HG03025 (cell line): Measurements from ENCODE around the gene NANOS2.
A peak's percentile ranks its signal among the peaks of the same experiment; 100 is the strongest.
"Not testable (repeated sequence)": the region's sequence is repeated elsewhere in the genome, so short reads cannot be mapped to it uniquely, and the experiment has no call there.

ENCODE experiments used
- ATAC-seq: cut with Tn5 transposase; IDR thresholded peaks from one replicate; pipeline ENCODE4 v1.9.1; 2021; ENCODE audit warnings: mild to moderate bottlenecking, moderate library complexity; ENCODE audit not compliant: unreplicated experiment, low FRiP score

Gene NANOS2

DNA sequence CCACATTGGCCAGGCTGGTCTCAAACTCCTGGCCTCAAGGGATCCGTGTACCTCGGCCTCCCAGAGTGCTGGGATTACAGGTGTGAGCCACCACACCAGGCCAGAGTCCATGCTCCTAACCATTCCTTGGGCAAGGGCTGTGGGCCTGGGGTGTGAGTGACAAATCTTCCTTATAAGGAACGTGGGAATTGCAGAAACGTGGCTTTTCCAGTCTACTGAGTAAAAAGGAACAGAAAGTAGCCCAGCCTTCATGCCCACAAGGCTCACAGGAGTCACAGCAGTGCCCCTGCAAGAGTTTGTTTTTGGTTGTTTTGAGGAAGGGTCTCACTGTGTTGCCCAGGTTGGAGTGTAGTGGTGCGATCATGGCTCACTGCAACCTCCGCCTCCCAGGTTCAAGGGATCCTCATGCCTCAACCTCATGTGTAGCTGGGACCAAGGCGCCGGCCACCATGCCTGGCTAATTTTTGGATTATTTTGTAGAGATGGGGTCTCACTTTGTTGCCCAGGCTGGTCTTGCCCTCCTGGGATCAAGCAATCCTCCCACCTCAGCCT, 17.2 kb downstream of the NANOS2 start:
- ATAC-seq: no peak

DNA sequence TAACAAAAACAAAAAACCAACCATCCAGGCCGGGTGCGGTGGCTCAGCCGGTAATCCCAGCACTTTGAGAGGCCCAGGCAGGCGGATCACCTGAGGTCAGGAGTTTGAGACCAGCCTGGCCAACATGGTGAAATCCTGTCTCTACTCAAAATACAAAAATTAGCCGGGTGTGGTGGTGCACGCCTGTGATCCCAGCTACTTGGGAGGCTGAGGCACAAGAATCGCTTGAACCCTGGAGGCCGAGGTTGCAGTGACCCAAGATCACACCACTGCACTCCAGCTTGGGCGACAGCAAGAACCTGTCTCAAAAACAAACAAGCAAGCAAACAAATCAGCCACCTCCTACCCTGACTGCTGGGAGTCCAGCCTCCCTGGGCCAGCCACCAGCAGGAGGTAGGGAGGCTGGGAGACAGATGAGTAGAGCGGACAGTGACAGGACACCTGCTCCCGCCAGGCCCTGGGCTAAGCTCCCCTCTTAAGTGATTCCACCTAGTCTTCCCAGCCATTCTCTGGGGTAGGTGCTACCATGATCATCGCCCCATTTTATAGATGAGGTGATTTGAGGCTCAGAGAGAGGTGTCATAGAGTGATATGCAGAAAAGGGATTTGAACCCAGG, 18.5 kb downstream of the NANOS2 start:
- ATAC-seq: not testable (repeated sequence)

GRCh38 chr19:45895519-45895972, 19.0 kb downstream of the NANOS2 start:
- no peak for ATAC-seq

GRCh38 chr19:45890877-45891276, 23.7 kb downstream of the NANOS2 start:
- ATAC-seq: no peak

DNA sequence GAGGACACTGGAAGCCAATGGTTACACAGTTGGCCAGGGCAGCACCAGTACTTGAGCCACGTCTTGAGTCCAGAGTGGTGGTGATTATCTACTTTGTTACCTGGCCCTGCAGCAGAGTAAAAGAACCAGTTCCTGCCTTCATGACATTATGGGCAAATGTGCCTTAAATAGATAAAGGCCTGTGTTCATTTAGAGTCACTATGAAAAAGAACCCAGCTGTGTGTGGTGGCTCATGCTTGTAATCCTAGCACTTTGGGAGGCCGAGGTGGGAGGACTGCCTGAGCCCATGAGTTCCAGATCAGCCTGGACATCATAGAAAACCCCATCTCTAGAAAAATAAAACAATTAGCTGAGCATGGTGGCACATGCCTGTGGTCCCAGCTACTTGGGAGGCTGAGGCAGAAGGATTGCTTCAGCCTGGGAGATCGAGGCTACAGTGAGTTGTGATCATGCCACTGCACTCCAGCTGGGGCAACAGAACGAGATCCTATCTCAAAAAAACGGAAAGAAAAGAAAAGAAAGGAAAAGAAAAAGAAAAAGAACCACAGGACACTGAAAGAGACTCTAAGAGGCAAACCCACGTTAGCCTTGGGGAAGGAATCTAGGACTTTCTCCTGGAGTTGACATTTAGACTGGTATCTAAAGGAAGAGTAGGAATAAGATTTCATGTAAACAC, 25.2 kb downstream of the NANOS2 start:
- no peak for ATAC-seq

GRCh38 chr19:45887200-45887710, 27.3 kb downstream of the NANOS2 start:
- ATAC-seq: no peak

- ATAC-seq: peak; percentile 44
Observed at GRCh38 chr19:45886427-45887199, 28.0 kb downstream of the NANOS2 start.

DNA sequence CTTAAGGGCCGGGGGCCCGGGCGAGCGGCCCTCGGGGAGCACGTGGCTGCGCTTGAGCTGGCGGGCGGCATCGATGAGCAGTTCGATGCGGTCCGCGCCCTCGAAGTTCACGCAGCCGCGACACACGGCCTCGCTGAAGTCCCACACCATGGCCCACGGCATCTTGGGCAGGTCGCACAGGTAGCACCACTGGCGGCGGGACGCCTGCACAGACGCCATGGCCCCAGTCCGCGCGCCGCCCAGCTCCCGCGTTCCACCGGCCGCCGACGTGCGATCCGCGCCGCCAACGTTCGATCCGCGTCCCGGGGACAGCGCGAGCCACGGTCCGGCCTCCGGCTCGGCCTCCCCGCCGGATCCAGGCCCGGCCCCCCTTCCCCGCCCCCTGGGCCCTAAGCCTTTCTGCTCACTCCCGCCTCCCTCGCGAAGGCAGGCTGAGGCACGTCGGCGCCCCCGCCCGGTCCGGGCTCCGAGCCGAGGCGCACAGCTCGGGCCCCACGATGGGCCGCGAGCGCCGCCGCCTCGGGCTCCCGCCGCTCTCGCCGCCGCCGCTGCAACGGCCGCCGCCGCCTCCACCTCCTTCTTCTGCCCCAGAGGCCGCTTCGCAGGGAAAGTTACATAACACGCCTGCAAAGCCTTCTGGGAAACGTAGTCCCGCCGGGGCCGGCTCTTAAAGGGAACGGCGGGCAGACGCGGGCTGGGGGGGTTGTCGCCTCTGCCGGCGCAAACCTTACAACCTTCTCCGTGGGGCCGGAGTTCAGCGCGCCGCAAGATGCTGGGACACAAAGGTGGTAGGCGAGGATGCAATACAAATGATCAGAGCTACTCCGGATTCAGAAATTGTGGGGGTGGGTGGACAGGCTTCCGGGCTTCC, 28.8 kb downstream of the NANOS2 start, which contains the start of gene IRF2BP1:
IRF2BP1 (minus strand) TSS at position 586 of the 871 bp plus-strand sequence; CDS start at position 219, 367 bp downstream.
- peak; percentile 46 for ATAC-seq

- no peak for ATAC-seq
Observed at GRCh38 chr19:45884682-45885555, 29.7 kb downstream of the NANOS2 start.

DNA sequence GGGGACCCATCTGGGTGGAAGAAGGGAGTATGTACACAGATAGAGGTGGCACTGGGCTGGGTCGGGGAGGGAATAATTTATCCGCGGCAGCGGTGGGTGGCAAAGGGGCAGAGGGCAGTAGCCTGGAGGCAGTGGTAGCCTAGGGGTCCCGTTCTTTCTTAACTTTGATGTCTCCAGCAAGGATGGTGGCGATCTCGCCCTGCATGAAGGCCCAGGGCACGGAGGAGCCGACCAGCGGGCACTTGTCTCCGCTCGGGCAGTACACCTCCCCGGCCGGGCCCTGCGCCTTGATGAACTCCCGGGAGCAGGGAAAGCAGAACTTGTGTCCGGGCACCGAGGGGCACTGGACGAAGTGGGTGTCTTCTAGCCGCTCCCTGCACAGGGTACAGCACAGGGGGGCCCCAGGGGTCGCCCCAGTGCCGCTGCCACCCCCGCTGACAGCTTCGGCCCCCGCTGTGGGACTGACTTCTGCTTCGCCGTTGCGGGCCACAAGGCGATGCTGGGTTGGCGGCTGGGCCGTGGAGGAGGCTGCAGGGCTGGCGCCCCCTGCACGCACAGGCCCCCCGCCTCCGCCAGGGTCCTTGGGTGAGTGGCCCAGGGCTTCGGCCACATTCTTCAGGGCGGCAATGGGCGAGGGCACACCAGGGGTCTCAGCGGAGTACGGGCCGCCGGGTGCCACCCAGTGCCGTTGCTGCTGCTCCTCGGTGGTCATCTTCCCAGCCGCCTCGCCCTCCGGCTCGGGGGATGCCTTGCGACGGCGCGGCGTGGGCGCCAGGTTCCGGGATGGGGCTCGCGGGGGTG, 30.5 kb downstream of the NANOS2 start:
- no peak for ATAC-seq

DNA sequence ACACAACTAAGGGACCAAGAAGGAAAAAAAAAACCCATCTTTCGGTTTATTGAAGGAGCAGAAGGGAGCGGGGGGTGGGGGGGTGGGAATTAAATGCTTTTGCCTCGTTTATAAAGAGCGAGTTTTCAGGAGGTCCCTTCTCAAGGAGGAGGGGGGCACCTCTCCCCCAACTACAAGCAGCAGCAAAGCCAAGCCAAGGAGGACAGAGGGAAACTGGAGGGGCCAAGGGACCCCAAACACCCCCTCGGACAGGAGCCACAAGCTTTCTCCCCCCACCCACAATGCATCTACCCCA, 31.0 kb downstream of the NANOS2 start:
- no peak for ATAC-seq

DNA sequence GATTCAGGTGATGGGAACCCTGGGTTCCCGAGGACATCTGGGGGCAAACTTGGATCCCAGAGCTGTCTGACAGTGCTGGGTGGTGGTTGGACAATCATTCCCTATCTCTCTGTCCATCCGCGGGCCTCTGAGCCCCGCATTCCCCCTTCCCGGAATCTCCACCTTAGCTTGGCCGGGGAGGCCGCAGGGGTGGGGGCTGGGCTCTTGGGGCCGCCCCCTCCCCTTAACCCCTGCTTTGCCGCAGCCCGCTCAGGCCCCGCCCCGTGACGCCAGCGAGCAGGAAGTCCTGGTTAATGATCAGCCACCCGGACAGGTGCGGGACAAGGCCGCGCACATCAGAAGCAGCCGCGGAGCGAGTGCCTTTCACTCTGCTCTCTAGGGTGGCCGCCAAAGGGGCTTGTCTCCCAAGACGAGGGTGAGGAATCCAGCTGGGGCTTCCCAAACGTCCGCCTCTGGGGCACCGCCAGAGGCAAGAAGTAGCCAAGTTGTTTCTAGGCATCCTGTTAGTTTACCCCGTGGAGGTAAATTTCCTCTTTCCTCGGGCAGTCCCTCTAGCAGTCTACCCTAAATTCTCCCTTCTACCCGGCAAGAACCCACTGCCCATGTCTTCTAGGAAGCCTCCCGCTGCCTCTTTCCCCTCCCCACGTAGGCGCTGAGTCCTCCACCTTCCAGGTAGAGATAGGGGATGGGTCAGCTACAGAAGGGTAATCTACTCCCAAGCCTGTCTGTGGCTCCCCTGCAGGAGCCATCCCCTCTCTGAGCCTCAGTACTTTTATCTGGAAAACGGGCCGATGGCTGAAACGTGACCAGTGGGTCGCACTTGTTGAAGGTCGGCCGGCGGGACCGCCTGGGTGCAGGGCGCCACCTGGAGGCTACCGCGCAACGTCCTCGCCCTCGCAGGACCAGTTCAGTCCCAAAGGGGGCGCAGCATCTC, 31.7 kb downstream of the NANOS2 start:
- ATAC-seq: no peak

DNA sequence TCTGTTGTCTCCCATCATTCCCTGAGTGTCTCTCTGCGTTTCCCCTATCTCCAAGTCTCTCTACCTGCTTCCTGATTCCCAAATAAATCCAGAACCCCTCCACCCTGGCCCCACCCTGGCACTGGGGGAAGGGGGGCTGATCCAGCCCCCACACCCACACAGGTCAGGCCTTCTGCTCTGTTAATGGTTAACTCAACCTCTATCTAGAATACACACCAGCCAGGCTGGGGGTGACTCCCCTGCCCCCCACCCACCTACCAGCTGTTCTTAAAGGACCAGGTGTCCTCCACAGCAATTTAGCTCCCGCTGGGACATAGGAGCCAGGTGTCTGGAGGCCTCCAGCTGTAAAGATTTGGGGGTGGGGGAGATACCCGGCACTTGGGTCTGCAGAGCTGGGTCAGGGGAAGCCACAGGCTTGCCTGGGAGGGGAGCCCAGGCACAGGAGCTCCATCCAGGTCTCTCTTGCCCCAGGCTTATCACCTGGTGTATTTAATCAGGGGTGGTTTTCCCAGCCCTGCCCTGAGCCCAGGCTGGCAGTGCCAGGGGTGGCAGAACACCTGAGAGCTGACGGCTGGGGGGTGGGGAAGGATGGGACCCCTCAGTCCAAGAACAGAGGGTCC, 32.6 kb downstream of the NANOS2 start:
- no peak for ATAC-seq

GRCh38 chr19:45881082-45881908, 33.3 kb downstream of the NANOS2 start:
- no peak for ATAC-seq

- no peak for ATAC-seq
Observed at GRCh38 chr19:45879971-45880370, 34.6 kb downstream of the NANOS2 start.

DNA sequence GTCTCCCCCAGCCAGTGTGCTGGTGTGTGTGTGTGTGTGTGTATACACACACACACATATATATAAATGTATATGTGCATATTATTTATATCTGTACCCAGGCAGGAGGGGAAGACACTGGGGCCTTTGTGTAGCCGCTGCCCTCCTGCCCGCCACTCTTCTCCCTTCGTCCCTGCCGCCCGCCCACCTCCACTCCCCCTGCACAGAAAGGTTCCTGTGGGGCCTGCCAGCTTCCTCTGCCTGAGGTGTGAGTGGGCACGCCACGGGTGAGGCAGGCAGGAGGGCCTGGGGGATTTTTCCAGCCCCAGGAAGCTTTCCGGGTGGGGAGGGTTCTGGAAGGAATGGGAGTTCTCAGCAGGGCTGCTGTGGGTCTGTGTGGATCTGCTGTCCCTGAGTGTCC, 35.5 kb downstream of the NANOS2 start:
- ATAC-seq: no peak
